BE2C (cell line): Measurements from ENCODE around the gene CDH11.

Source experiments
- DNase-seq: peaks from one replicate; pipeline ENCODE4 v3.0.0-alpha.2; 2020
- H3K27me3 ChIP-seq: fragments of 250-450 bp; sonication (Bioruptor Pico); 2 replicates; pipeline ENCODE4 v1.5.1; 2020; ENCODE audit warnings: mild to moderate bottlenecking
- H3K36me3 ChIP-seq: fragments of 250-450 bp; sonication (Bioruptor Pico); 2 replicates; pipeline ENCODE4 v1.5.1; 2020; ENCODE audit warnings: mild to moderate bottlenecking
- H3K4me1 ChIP-seq: fragments of 250-450 bp; sonication (Bioruptor Pico); 2 replicates; pipeline ENCODE4 v1.5.1; 2020
- H3K4me3 ChIP-seq: 2 replicates; pipeline ENCODE4 v1.5.1; 2011; ENCODE audit warnings: low read depth, low read length
- H3K9me3 ChIP-seq: fragments of 250-450 bp; sonication (Bioruptor Pico); 2 replicates; pipeline ENCODE4 v1.5.1; 2020
- CTCF ChIP-seq: IDR thresholded peaks from 2 replicates; pipeline ENCODE4 v1.5.1; 2012; ENCODE audit warnings: mild to moderate bottlenecking, low read depth, low read length

Gene CDH11

GRCh38 chr16:65094009-65094408 lies 27.9 kb downstream of the CDH11 start:
- H3K36me3 ChIP-seq: no peaks in the 10 kb centered on the region
- TF ChIP-seq CTCF: no peak

GRCh38 chr16:65083164-65083857 lies 38.6 kb downstream of the CDH11 start:
- DNase-seq: no peak
- no peaks in the 10 kb centered on the region for H3K36me3 ChIP-seq
- H3K27me3 ChIP-seq: no peaks in the 10 kb centered on the region
- H3K9me3 ChIP-seq: no peaks in the 10 kb centered on the region
- H3K4me3 ChIP-seq: no peak overlapping the region
- TF ChIP-seq CTCF: no peak
- no peaks in the 10 kb centered on the region for H3K4me1 ChIP-seq

More at GRCh38 chr16:65094009-65094408, 27.9 kb downstream of the CDH11 start:
- H3K4me1 ChIP-seq: no peaks in the 10 kb centered on the region
- H3K4me3 ChIP-seq: no peak overlapping the region
- no peaks in the 10 kb centered on the region for H3K27me3 ChIP-seq
- no peaks in the 10 kb centered on the region for H3K9me3 ChIP-seq
- DNase-seq: no peak

GRCh38 chr16:65079549-65079948 lies 42.3 kb downstream of the CDH11 start:
- DNase-seq: no peak

GRCh38 chr16:65077181-65077580 lies 44.7 kb downstream of the CDH11 start:
- DNase-seq: no peak

More at GRCh38 chr16:65079549-65079948, 42.3 kb downstream of the CDH11 start:
- no peaks in the 10 kb centered on the region for H3K4me1 ChIP-seq
- H3K36me3 ChIP-seq: no peaks in the 10 kb centered on the region
- no peaks in the 10 kb centered on the region for H3K9me3 ChIP-seq
- no peak for TF ChIP-seq CTCF
- no peak overlapping the region for H3K4me3 ChIP-seq
- H3K27me3 ChIP-seq: no peaks in the 10 kb centered on the region

GRCh38 chr16:65075877-65076276 lies 46.0 kb downstream of the CDH11 start:
- TF ChIP-seq CTCF: no peak
- DNase-seq: no peak
- Histone ChIP-seq H3K36me3 (no peaks in the 10 kb centered on the region), H3K4me1 (no peaks in the 10 kb centered on the region), H3K9me3 (no peaks in the 10 kb centered on the region), H3K27me3 (no peaks in the 10 kb centered on the region), H3K4me3 (no peak overlapping the region)

More at GRCh38 chr16:65077181-65077580, 44.7 kb downstream of the CDH11 start:
- Histone ChIP-seq H3K4me1 (no peaks in the 10 kb centered on the region), H3K36me3 (no peaks in the 10 kb centered on the region), H3K4me3 (no peak overlapping the region), H3K27me3 (no peaks in the 10 kb centered on the region), H3K9me3 (no peaks in the 10 kb centered on the region)
- no peak for TF ChIP-seq CTCF
